Skeletal muscle cell (primary cell): ENCODE results near the gene APOD.
"Not testable (repeated sequence)": the region's sequence is repeated elsewhere in the genome, so short reads cannot be mapped to it uniquely, and the experiment has no call there.

Experiments
- DNase-seq: peaks from one replicate; pipeline ENCODE4 v3.0.0-alpha.2; 2010; ENCODE audit warnings: low read depth
- H3K4me3 ChIP-seq: 2 replicates; pipeline ENCODE4 v1.5.1; 2011; ENCODE audit warnings: low read depth, mild to moderate bottlenecking, control low read depth, low read length, moderate library complexity

APOD gene

DNA sequence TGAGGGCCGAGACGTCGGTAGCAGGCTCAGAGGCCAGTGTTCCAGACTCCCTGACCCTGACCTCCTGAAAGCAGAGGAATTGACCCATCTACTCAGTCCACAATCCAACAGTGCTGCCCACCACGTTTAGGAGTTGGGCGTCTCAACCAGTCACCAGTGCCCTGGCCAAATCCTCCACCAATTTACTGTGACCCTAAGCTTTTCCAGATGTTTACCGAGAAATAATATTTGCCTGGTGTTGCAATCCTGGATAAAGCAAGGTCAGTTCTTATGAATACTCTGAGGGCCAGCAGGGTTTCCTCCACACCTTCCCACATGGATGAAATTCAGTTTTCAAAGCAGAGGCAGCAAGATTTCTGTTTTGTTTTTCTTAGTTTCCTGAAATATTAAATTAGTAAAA is 7.5 kb upstream of the APOD start:
- no peak for DNase-seq

DNA sequence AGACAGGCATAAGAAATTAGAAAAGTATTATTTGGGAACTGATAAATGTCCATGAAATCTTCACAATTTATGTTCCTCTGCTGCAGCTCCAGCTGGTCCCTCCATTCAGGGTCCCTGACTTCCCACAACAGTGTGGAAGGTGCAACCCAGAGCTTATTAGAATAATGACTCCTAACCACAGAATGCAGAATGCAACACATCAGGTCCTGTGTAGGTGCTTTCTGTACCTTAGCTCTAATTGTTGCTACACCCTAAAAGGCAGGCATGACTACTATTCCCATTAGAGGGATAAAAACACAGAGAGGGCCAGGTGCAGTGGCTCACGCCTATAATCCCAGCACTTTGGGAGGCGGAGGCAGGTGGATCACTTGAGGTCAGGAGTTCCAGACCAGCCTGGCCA is 6.6 kb upstream of the APOD start:
- not testable (repeated sequence) for H3K4me3 ChIP-seq, DNase-seq

More for the DNA sequence above, 7.5 kb upstream of the APOD start:
- no peak overlapping the region for H3K4me3 ChIP-seq

DNA sequence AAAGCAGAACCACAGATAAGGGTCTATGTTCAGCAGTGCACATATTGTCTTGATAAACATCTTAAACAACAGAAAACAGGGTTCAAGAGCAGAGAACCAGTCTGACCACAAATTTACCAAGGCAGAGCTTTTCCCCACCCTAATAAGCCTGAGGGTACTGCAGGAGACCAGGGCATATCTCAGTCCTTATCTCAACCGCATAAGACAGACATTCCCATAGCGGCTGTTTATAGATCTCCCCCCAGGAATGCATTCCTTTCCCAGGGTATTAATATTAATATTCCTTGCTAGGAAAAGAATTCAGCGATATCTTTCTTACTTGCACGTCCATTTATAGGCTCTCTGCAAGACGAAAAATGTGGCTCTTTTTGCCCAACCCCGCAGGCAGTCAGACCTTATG is 6.1 kb upstream of the APOD start:
- not testable (repeated sequence) for H3K4me3 ChIP-seq, DNase-seq

DNA sequence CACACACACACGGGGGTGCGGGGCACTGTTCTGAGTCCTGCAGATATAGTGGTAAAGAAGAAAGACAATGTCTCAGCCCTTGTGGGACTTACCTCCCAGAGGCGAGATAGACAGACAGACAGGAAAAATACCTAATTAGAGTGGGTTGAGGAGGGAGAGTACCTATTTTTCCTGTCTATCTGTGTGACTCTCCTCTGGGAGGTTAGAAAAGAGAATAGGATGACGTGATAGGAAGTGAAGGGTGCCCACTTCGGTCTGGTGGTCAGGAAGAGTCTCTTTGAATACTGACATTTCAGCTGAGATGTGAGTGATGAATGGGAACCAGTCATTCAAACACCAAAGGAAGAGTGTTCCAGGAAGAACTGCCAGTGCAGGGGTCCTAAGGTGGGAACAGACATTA is 4.1 kb upstream of the APOD start:
- H3K4me3 ChIP-seq = no peak overlapping the region
- DNase-seq = no peak

DNA sequence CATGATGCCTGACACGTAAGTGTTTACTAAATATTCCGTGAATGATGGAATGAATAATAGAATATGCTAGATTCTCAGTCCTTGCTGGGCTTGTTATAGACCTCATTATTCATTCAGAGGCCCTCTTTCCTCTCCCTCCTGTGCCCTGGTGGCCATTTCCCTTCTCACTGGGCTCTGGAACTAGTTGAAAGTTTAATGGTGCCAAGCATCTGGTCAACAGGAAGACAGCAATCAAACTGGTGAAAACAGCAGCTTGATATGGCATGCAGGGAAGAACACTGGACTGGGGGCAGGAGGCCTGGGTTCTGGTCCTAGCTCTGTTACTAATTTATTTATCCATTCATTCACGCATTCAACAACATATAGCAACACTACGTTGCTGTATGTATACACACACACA is 3.7 kb upstream of the APOD start:
- no peak for DNase-seq
- H3K4me3 ChIP-seq = no peak overlapping the region

DNA sequence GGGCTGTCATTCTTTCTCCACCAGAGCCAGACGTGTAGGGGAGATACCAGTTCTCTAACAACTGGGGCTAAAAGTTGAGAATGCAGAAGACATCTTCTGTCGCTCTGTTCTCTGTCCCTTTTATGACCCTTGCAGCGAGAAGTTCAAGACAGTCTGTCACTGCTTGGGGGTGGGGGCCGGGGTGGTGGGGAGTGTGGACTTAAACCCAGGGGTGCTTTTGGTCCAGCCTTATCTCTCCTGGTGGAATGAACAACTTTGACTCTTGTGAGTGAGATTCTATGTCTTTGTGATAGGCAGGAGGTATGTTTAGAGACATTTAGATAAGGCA is 767 bp upstream of the APOD start:
- DNase-seq = no peak
- H3K4me3 ChIP-seq = no peak overlapping the region

DNA sequence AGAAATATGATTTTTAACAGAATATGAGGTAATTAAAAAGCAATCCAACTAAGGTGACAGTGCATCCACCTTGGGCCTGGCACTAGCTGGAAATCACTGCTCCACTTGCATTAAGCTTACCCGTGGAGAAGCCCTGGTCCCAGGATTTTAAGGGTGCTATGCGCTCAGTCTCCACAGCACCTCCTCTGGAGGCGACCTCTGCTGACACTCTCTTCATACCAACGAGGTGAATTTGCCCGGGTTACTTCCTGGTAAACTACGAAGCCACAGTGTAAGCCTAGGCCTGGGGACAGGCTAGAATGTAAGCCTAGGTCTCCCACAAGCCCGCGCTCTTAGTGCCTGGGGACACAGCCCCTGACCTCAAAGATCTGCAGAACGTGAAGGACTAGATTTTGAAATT is 793 bp downstream of the APOD start:
- no peak for DNase-seq

DNA sequence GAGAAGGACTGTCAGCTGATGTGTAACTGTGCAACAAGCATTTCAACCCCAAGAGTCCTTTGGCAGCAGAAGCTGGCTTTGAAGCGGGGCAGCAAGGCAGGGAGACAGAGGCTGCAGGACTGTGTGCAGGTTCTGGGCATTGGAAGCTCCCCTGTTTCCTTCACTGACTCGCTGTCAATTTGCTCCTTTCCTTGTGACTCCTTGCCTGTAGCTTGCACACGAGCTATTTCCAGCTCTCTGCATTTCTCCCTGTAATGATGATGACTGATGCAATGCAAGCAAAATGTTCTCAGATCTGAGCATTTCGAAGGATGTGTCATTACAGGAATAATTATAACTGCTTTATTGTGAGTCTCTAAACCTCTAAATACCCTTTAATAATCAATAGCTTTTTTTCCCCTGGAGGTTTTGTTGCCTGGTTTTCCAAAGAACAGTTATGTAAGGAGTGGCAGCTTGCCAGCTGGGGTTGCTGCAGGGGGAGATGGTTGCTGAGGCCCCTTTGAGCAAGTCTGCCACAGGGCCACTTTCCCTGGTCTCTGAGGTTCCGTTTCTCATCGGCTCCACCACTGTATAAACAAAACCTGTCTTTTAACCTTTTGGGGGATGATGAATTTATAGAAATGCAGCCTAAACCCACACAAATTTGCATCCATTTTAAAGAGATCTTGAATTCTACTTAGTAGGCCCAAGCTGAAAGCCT is 2.8 kb downstream of the APOD start:
- DNase-seq = peak; percentile 54
- H3K4me3 ChIP-seq = no peak overlapping the region

More for the DNA sequence above, 793 bp downstream of the APOD start:
- no peak overlapping the region for H3K4me3 ChIP-seq

DNA sequence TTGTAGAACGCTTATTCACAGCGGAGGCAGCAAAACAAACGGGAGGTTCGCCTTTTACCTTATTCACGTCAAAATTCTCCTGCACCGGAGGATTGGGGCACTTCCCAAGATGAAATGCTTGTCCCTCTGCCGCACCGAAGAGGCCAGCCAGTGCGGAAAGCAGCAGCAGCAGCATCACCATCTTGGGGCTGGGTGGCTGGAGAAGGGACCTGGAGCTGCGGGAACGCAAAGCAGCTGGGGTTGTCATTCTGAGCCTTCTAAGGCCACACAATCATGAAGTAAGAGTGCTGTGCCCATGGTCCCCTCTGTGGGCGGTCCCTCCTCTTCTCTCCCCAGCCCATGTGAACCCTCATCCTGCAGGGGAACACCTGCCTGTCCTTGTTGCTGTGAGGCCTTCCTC is 4.5 kb downstream of the APOD start:
- no peak for DNase-seq
- H3K4me3 ChIP-seq = no peak overlapping the region

DNA sequence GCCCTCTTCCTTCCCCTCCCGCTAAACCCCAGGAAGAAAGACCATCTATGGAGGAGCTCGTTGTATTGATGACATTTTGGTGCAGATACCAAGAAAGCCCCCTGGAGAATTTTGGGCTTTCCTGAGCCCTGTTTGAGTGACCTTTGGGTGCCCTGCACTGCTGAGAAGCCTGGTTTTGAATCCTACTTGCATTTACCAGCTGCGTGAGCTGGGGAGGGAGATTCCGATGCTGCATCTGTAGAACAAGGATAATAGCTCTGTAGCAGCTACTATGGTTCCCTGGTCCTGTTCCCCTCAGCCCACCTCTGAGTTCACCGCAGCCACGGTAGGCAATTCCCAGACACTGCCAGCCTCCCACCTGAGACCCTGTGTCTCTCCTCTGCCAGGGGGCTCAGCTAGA is 5.2 kb downstream of the APOD start:
- H3K4me3 ChIP-seq = no peak overlapping the region
- no peak for DNase-seq

DNA sequence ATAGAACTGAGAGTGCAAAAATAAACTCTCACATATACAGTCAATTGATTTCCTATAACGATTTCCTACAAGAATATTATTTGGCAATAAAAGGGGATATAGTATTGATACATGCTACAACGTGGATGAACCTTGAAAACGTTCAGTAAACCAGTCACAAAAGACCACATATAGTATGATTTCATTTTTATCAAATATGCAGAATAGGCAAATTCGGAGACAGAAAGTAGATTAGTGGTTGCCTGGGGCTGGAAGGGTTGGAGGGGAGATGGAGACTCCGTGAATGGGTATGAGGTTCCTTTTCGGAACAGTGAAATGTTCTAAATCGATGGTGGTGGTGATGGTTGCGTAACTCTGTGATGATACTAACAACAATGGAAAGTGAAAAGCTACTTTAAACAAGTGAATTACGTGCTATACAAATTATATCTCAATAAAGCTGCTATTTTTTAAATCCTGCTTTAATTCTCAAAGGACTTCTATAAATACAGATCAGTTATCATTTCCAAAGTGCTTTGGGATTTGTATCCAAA is 6.0 kb downstream of the APOD start:
- DNase-seq = no peak
- no peak overlapping the region for H3K4me3 ChIP-seq

DNA sequence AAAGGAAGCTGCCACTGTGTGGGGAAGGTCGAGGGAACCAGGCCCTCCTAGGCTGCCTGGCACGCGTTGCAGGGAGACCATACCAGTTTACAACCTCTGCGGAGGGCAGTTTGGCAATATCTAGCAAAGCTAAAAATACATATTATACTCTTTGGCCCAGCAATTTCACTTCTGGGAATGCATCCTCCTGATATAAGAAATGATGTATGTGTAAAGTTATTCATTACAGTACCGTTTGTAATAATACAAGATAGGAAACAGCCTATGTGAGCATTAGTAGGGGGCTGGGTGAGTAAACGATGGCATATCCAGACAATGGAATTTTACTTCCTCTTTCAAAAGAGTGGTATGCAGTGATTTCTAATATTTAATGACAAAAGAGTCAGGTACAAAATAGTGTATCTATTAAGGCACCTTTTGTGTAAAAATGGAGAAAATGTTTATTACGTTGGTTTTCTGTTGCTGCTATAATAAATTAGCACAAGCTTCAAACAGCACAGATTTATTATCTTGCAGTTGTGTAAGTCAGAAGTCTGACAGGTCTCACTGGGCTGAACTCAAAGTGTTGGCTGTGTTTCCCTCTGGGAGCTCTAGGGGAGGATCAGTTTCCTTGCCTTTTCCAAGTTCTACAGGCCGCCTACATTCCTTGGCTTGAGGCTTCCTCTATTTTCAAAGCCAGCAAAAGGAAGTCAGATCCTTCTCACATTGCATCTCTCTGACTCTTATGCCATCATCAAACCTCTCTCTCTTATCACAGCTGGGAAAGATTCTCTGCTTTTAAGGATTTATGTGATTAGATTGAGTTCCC is 9.0 kb downstream of the APOD start:
- H3K4me3 ChIP-seq = no peak overlapping the region
- no peak for DNase-seq

DNA sequence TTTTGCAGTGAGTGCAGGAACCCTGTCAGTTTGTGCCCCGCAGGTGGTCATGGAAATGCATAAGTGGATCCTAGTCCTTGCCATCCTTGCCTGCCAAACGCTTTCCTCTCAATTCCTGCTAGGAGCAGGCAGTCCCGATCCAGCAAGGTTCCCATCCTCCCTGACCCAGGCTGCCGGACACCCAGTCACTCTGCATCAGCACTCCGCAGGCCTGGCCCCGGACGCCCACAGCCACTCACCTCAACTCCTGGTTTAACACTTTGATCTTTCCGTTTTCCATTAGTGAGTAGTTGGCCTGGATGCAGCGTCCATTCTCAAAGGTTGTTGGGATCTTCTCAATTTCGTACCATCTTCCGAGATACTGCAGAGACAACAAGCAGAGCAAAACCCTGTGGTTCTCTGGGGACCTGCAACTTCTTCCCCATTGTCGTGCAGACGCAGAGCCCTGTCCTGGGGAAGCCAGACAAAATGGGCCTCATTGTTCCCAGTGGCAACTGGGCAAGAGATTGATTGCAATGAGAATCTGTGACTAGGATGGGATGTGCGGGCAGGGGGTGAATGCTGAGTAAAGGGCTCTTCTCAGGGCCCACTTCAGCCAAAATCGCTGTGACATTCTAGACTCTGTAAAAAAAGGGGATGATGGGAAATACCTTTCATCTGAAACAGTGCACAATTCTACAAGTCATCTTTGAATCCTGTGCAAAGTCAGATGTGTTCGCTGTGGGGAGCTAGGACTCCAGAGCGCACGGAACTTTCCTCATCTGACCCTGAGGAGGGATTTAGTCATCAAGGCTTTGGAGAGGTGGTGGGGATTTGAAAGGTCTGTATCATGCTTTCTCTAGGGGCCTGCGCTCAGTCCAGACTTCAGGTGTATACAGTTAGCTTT is 9.9 kb downstream of the APOD start:
- no peak overlapping the region for H3K4me3 ChIP-seq
- DNase-seq = no peak

DNA sequence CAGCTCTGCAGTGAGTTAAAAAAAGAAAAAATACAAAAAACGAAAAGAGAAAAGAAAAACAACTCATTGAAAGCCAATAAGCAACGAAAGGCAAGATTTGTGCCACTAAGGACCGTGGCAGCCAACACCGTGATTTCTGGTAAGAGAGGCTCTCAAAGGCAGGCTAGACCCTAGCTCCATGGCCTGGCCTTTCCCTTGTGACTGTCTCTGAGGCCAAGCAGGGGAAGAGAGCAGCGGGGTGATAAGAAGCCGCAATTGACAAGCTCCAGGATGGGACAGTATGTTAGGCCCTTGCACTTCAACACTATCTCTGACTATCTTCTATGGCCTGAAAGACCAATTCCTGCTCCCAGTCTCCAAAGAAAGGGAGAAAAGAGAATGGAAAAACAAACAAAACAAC is 12.4 kb downstream of the APOD start:
- no peak overlapping the region for H3K4me3 ChIP-seq
- DNase-seq = no peak

DNA sequence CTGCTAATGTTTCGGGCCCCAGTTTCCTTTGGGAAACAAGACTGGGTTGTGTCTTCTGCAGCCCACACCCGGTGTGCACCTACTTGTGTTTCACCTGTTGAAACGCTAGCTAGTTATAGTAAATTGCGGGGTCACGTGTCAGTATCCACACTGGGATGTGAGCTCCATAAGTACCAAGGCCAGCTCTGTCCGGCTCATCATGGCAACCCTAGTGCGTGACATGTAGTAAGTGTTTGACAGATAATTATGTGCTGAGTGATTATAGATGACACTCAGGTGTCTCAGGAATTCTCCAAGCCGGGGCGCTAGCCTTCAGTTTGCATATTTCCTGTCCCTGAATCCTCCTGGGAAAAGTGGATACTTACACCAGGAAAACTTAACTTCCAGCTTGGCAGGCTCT is 12.8 kb downstream of the APOD start:
- no peak for DNase-seq
- no peak overlapping the region for H3K4me3 ChIP-seq

DNA sequence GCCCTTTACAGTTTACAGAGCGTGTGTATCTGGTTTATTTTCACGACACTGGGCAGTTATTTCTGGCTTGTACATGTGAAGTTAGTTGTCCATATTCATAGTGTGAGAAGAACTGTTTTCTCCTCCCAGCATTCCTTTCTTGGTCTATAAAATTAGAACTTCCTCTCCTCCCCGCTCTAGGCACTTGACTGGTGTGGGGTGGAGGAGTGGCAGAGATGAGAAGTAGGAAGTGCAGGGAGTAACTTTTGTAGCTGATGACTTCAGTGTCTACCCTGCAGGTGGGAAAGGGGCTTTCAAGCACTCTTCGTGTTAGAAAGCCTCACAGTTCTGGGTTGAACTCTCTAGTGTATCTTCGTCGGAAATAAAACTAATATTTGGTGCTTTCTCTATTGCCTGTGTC is 13.4 kb downstream of the APOD start:
- DNase-seq = no peak
- no peak overlapping the region for H3K4me3 ChIP-seq

DNA sequence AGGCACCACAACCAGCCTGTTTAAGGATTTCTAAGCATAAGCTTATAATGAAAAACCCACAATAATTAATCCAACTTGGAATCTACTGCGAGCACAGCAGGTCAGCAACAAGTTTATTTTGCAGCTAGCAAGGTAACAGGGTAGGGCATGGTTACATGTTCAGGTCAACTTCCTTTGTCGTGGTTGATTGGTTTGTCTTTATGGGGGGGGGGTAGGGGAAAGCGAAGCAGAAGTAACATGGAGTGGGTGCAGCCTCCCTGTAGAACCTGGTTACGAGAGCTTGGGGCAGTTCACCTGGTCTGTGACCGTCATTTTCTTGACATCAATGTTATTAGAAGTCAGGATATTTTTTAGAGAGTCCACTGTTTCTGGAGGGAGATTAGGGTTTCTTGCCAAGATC is 15.1 kb downstream of the APOD start:
- no peak overlapping the region for H3K4me3 ChIP-seq
- DNase-seq = no peak

DNA sequence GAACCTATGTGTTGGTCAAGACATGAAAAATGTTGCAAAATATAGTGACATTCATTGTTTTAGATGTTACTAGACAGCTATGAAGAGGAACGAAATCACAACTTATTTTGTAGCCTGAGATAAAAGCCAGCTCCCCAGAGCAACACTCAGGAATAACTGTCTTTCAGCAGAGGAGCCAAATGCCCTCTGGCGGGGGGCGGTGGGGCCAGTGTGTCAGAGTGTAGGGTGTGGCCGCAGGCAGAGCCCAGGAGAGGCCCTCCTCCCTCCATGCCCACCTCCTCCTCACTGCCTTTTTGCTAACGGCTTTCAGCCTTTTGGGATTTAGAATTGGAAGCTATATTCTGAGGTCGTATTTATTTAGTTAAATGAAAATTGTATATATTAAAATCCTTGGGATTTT is 16.9 kb downstream of the APOD start:
- no peak overlapping the region for H3K4me3 ChIP-seq
- no peak for DNase-seq

DNA sequence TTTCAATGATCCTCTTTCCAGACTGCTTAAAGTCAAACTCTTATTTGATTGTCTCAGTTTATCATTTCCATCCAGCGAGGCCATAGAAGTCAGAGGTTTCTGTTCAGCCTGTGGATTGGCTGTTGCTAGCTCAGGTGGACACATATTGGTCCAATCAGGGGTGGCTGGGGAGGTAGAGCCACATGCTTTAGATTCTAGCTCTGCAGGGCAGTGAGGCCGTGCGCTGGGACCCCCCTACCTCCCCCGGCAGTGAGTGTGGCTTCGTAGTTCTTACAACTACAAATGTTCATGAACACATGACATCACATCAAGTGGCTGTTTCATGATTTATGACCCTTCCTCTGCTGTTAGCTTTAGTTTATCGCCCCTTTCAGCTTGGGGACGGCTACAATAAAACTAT is 18.0 kb downstream of the APOD start:
- no peak for DNase-seq
- no peak overlapping the region for H3K4me3 ChIP-seq

DNA sequence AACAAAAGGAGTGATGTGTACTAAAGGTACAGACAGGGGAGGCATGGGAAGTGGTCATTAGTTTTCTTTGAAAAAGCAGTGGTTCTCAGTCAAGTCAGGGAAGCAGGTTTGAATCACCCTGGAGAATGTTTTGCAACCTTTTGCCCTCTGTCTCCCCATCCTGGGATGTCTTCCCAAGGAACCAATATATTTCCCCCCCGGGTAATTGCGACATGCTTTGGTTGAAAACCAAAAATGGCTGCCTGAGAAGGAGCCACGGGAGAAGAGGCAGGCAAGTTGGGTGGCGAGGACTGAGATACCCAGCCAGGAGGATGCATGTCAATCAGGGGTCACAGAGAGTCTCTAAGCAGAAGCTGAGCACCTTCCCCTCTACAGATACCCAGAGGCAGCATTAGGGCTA is 20.4 kb downstream of the APOD start:
- H3K4me3 ChIP-seq = no peak overlapping the region
- no peak for DNase-seq
